Upper lobe of left lung (tissue), 6 donors: ENCODE data around the gene EHMT2. TPM values are rescaled to one million over a fixed set of nuclear protein-coding genes. Genes with fewer than 3 reads are reported as not detected.
A peak's percentile ranks its signal among the peaks of the same experiment; 100 is the strongest.

Experiments used
- ATAC-seq, 2 donors: fragments of 200-7000 bp; cut with Tn5 transposase; one replicate each; pipeline ENCODE4 v1.9.1; 2022; ENCODE audit warnings: mild to moderate bottlenecking in 2 of 2, moderate library complexity in 2 of 2; ENCODE audit not compliant: low FRiP score in 2 of 2
- DNase-seq, 2 donors: peaks; one replicate each; pipeline ENCODE4 v3.0.0-alpha.2; 2019 to 2020
- H3K27ac ChIP-seq, 4 donors: fragments of 200-600 bp; sonication (generic); one replicate each; pipeline ENCODE4 v1.5.1; 2016 to 2019
- H3K27me3 ChIP-seq, 4 donors: fragments of 200-600 bp; sonication (generic); one replicate each; pipeline ENCODE4 v1.5.1; 2017 to 2019
- H3K36me3 ChIP-seq, 4 donors: fragments of 200-600 bp; sonication (generic); one replicate each; pipeline ENCODE4 v1.5.1; 2016 to 2019
- H3K4me1 ChIP-seq, 4 donors: fragments of 200-600 bp; sonication (generic); one replicate each; pipeline ENCODE4 v1.5.1; 2018 to 2019
- H3K4me3 ChIP-seq, 4 donors: fragments of 200-600 bp; sonication (generic); one replicate each; pipeline ENCODE4 v1.5.1; 2017 to 2019; ENCODE audit warnings: mild to moderate bottlenecking in 2 of 4, moderate library complexity in 1 of 4
- H3K9me3 ChIP-seq, 4 donors: fragments of 200-600 bp; sonication (generic); one replicate each; pipeline ENCODE4 v1.5.1; 2018 to 2019
- EP300 ChIP-seq, 4 donors: sonication (generic); formaldehyde crosslinking; IDR thresholded peaks; one replicate each; pipeline ENCODE4 v1.5.1; 2017; ENCODE audit warnings: antibody characterized with exemption in 4 of 4, control low read depth in 2 of 4
- POLR2A ChIP-seq, 4 donors: fragments of 450-650 bp; IDR thresholded peaks; one replicate each; pipeline ENCODE4 v1.5.1; 2016 to 2017; ENCODE audit warnings: antibody characterized with exemption in 4 of 4, mild to moderate bottlenecking in 2 of 4
- POLR2AphosphoS5 ChIP-seq, 2 donors: sonication (generic); formaldehyde crosslinking; IDR thresholded peaks; one replicate each; pipeline ENCODE4 v1.5.1; 2017; ENCODE audit warnings: antibody characterized with exemption in 2 of 2
- WGBS, 2 donors: methylation state at CpG; one replicate each; pipeline ENCODE4 v1.1.5; 2017 to 2018; 5-methylcytosine and 5-hydroxymethylcytosine counted together
- total RNA-seq, 6 donors: library from RNA; depleted of rRNA in 4 of 6; stranded (reverse); fragments of >200 nt in 4 of 6; gene quantifications; one replicate each; pipeline versions ENCODE4 v1.1.0 to v1.2.1, GENCODE V29; 2016 to 2021
- TF ChIP-seq, protein P1 (sequence below), 6 experiments: fragments of 450-650 bp in 4 of 6; fragments of 200-600 bp in 2 of 6; sonication (generic) in 2 of 6; IDR thresholded peaks; one replicate each; pipeline ENCODE4 v1.5.1; 2016 to 2019; ENCODE audit warnings: antibody characterized with exemption in 6 of 6
- donor health status: DM: no; HTN: no; CAD: no; lungs with moderate emphysema.
- donor health status: DM: no; HTN: yes; CAD: no; lungs with severe emphysema.

The EHMT2 gene
- total RNA-seq, 6 donors from 2014 or later: 23.6 to 57.3 (median 41.7) TPM

- Histone ChIP-seq H3K4me1 (peaks cover 0 to 15% (median 10%) of the 10 kb centered on the region in 4 donors), H3K27me3 (no peaks in the 10 kb centered on the region), H3K27ac (peak overlapping the region; percentile 48 to 78 (median 72)), H3K9me3 (no peaks in the 10 kb centered on the region), H3K4me3 (peak overlapping the region in 3 of 4 donors; percentile 38 to 47 (median 46)), H3K36me3 (peaks cover 2 to 39% (median 36%) of the 10 kb centered on the region in 4 donors)
- TF ChIP-seq, protein P1, sequence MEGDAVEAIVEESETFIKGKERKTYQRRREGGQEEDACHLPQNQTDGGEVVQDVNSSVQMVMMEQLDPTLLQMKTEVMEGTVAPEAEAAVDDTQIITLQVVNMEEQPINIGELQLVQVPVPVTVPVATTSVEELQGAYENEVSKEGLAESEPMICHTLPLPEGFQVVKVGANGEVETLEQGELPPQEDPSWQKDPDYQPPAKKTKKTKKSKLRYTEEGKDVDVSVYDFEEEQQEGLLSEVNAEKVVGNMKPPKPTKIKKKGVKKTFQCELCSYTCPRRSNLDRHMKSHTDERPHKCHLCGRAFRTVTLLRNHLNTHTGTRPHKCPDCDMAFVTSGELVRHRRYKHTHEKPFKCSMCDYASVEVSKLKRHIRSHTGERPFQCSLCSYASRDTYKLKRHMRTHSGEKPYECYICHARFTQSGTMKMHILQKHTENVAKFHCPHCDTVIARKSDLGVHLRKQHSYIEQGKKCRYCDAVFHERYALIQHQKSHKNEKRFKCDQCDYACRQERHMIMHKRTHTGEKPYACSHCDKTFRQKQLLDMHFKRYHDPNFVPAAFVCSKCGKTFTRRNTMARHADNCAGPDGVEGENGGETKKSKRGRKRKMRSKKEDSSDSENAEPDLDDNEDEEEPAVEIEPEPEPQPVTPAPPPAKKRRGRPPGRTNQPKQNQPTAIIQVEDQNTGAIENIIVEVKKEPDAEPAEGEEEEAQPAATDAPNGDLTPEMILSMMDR (IDR thresholded peaks at IDR 0.05): no peak
- TF ChIP-seq POLR2A (IDR thresholded peaks at IDR 0.05) (no peak), POLR2AphosphoS5 (IDR thresholded peaks at IDR 0.05) (no peak), EP300 (IDR thresholded peaks at IDR 0.05) (no peak)
- peak in 1 of 2 donors; percentile 34 for ATAC-seq
- WGBS, 2 donors: 55 to 82% methylated on average over 1 to 3 of the region's 3 CpGs
- DNase-seq: no peak
Measured at GRCh38 chr6:31878222-31878621, 19.3 kb downstream of the EHMT2 start.

DNA sequence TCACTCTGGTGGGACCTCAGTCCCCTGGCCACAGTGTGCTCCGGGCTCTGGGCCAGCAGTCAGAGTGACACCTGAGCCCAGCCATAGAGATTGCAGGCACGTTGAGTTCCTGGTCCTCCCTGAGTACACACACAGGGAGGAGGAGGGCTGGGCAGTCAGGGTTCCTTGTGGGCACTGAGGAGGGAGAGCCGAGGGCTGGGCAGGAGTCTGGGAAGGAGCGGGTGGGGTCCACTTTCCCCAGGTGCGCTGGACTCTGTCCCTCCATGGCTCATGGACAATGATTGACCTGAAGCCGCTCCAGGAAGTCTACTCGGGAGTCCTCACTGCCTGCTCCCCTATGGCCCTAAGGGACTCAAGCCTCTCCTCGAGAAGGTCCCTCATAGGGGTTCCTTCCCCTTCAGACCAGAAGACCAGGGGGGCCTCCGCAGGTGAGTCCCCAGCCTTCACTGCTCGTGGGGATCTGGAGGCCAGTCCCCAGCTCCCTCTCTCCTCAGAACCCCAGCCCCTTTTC is 19.8 kb downstream of the EHMT2 start:
- WGBS, 2 donors: 41 to 55% methylated on average over 4 to 10 of the region's 10 CpGs
- Histone ChIP-seq H3K27me3 (no peaks in the 10 kb centered on the region), H3K9me3 (no peaks in the 10 kb centered on the region), H3K36me3 (peaks cover 0 to 33% (median 31%) of the 10 kb centered on the region in 4 donors), H3K4me1 (peaks cover 0 to 15% (median 10%) of the 10 kb centered on the region in 4 donors), H3K4me3 (peak overlapping the region in 3 of 4 donors; percentile 38 to 47 (median 46)), H3K27ac (peak overlapping the region; percentile 48 to 78 (median 72))
- peak; percentile 34 to 82 for ATAC-seq
- TF ChIP-seq POLR2A (IDR thresholded peaks at IDR 0.05) (peak in 2 of 4 donors; percentile 26 to 72), POLR2AphosphoS5 (IDR thresholded peaks at IDR 0.05) (peak in 1 of 2 donors; percentile 49), EP300 (IDR thresholded peaks at IDR 0.05) (no peak)
- TF ChIP-seq, protein P1 (IDR thresholded peaks at IDR 0.05): no peak
- DNase-seq: peak in 1 of 2 donors; percentile 89

- WGBS, 2 donors: 52 to 67% methylated on average over 3 of the region's 3 CpGs
- TF ChIP-seq POLR2A (IDR thresholded peaks at IDR 0.05): no peak
- TF ChIP-seq, protein P1 (IDR thresholded peaks at IDR 0.05): no peak
- no peak for TF ChIP-seq EP300 (IDR thresholded peaks at IDR 0.05)
- H3K4me3 ChIP-seq: peak overlapping the region in 2 of 4 donors; percentile 46 to 47
- H3K9me3 ChIP-seq: no peaks in the 10 kb centered on the region
- ATAC-seq: peak in 1 of 2 donors; percentile 8
- H3K36me3 ChIP-seq: peaks cover 0 to 28% (median 26%) of the 10 kb centered on the region in 4 donors
- H3K27ac ChIP-seq: peak overlapping the region; percentile 48 to 77 (median 66)
- DNase-seq: no peak
- peaks cover 0 to 15% (median 10%) of the 10 kb centered on the region in 4 donors for H3K4me1 ChIP-seq
- no peaks in the 10 kb centered on the region for H3K27me3 ChIP-seq
Measured at GRCh38 chr6:31877125-31877650, 20.3 kb downstream of the EHMT2 start.

GRCh38 chr6:31876357-31876756 is 21.1 kb downstream of the EHMT2 start:
- H3K27me3 ChIP-seq: no peaks in the 10 kb centered on the region

More at GRCh38 chr6:31876357-31876756, 21.1 kb downstream of the EHMT2 start:
- peaks cover 0 to 20% (median 17%) of the 10 kb centered on the region in 4 donors for H3K36me3 ChIP-seq
- no peaks in the 10 kb centered on the region for H3K9me3 ChIP-seq
- no peak for DNase-seq
- no peak overlapping the region for H3K27ac ChIP-seq
- no peak for ATAC-seq
- TF ChIP-seq, protein P1 (IDR thresholded peaks at IDR 0.05): no peak
- TF ChIP-seq EP300 (IDR thresholded peaks at IDR 0.05) (no peak), POLR2A (IDR thresholded peaks at IDR 0.05) (no peak), POLR2AphosphoS5 (IDR thresholded peaks at IDR 0.05) (no peak)
- H3K4me3 ChIP-seq: no peak overlapping the region
- peaks cover 0 to 15% (median 10%) of the 10 kb centered on the region in 4 donors for H3K4me1 ChIP-seq
- 93 to 94% methylated on average over 7 of the region's 7 CpGs for WGBS, 2 donors
